ENCODE results near the gene FAM171A2. TPM values are rescaled to one million over a fixed set of nuclear protein-coding genes. Genes with fewer than 3 reads are reported as not detected.

Gene FAM171A2
- polyA plus RNA-seq, 2 of the 4 experiments (the other 2 are of a cell fraction), result 1.8 to 3.9 TPM

GRCh38 chr17:44314031-44314430 is 49.6 kb downstream of the FAM171A2 start:
- Histone ChIP-seq H3K4me1 (peaks cover 7% of the 10 kb centered on the region; the same call in 1 of the 3 replicates), H3K9me3 (no peaks in the 10 kb centered on the region), H3K4me2 (no peak overlapping the region), H3K4me3 (no peak overlapping the region), H3K27ac (no peak overlapping the region)
- 75% methylated on average over 7 of the region's 7 CpGs for whole genome bisulfite sequencing (ENCODE audit: missing lambda C conversion rate)
- ChIA-PET CTCF (interaction anchor here (1.2 to 14.1 kb wide), 4 partner anchors 16 to 104 kb away, joined by 3 to 159 read pairs (median 40); no protein-coding TSS in a partner anchor), POLR2A (interaction anchor here (1.6 to 2.2 kb wide), 2 partner anchors 10 to 92 kb away, joined by 3 to 13 read pairs; no protein-coding TSS in a partner anchor)
- TF ChIP-seq CBX2 (IDR thresholded peaks at IDR 0.05; ENCODE audit: borderline replicate concordance, low read depth) (no peak), RCOR1 (IDR thresholded peaks at IDR 0.05; ENCODE audit: low read depth, low read length) (no peak), EP300 (IDR thresholded peaks at IDR 0.05) (no peak), CHD4 (IDR thresholded peaks at IDR 0.05; ENCODE audit: borderline replicate concordance) (no peak), ESRRA (IDR thresholded peaks at IDR 0.05; ENCODE audit: borderline replicate concordance, low read length) (no peak)
- ATAC-seq (no peak), DNase-seq (ENCODE audit: low read depth in 1 of 2, low spot score in 1 of 2) (no peak), FAIRE-seq (no peak)

- no peak for FAIRE-seq
- POLR2A ChIA-PET, result interaction anchor here (0.8 to 0.9 kb wide), 2 partner anchors 91 to 93 kb away, joined by 3 to 7 read pairs; partner anchors contain the start of gene UBTF
- TF ChIP-seq GATA3 (IDR thresholded peaks at IDR 0.05; ENCODE audit: borderline replicate concordance), result no peak
- TF ChIP-seq FOSL2 (IDR thresholded peaks at IDR 0.05), result no peak
- peak; percentile 69 for TF ChIP-seq FOSL2 (CRISPR knock-in tag; IDR thresholded peaks at IDR 0.05)
- Histone ChIP-seq H3K9me3 (no peaks in the 10 kb centered on the region), H3K4me2 (no peak overlapping the region), H3K4me3 (no peak overlapping the region), H3K4me1 (peaks cover 15% of the 10 kb centered on the region), H3K27ac (no peak overlapping the region)
- CTCF ChIA-PET, result interaction anchor here (0.7 to 4.5 kb wide), 6 partner anchors 11 to 229 kb away, joined by 3 to 31 read pairs (median 4); no protein-coding TSS in a partner anchor
- DNase-seq (ENCODE audit: low read depth in 1 of 2, low spot score in 1 of 2), result no peak
- no peak for ATAC-seq
- 65% methylated on average over 13 of the region's 17 CpGs for WGBS (ENCODE audit: missing lambda C conversion rate)
Measured at GRCh38 chr17:44312396-44313104, 51.1 kb downstream of the FAM171A2 start.

- no peak overlapping the region for H3K27ac ChIP-seq
- 47% methylated on average over 2 of the region's 5 CpGs for WGBS (ENCODE audit: missing lambda C conversion rate)
- ChIA-PET POLR2A (no interaction called here), CTCF (interaction anchor here (0.9 to 4.5 kb wide), 9 partner anchors 9 to 228 kb away, joined by 3 to 31 read pairs (median 6); no protein-coding TSS in a partner anchor)
- H3K4me3 ChIP-seq, result no peak overlapping the region
- no peak overlapping the region for H3K4me2 ChIP-seq
- no peak for ATAC-seq
- FAIRE-seq, result no peak
- peaks cover 18% of the 10 kb centered on the region for H3K4me1 ChIP-seq
- H3K9me3 ChIP-seq, result no peaks in the 10 kb centered on the region
- no peak for TF ChIP-seq EP300 (IDR thresholded peaks at IDR 0.05)
- no peak for TF ChIP-seq ESRRA (IDR thresholded peaks at IDR 0.05; ENCODE audit: borderline replicate concordance, low read length)
- TF ChIP-seq TP53 (CRISPR knock-in tag; IDR thresholded peaks at IDR 0.05), result no peak
- TF ChIP-seq FOSB (CRISPR knock-in tag; IDR thresholded peaks at IDR 0.05), result no peak
- no peak for TF ChIP-seq HEYL (CRISPR knock-in tag; IDR thresholded peaks at IDR 0.05)
- no peak for DNase-seq (ENCODE audit: low read depth in 1 of 2, low spot score in 1 of 2)
Measured at GRCh38 chr17:44311562-44312181, 52.0 kb downstream of the FAM171A2 start.

- ATAC-seq, result no peak
Measured at GRCh38 chr17:44310609-44311376, 52.9 kb downstream of the FAM171A2 start.

More at GRCh38 chr17:44310609-44311376, 52.9 kb downstream of the FAM171A2 start:
- 60% methylated on average over 10 of the region's 10 CpGs for WGBS (ENCODE audit: missing lambda C conversion rate)
- CTCF ChIA-PET, result interaction anchor here (1.0 to 4.5 kb wide), 13 partner anchors 8 to 196 kb away, joined by 3 to 31 read pairs (median 5); partner anchors contain the start of genes SLC25A39 and UBTF
- Histone ChIP-seq H3K9me3 (no peaks in the 10 kb centered on the region), H3K27ac (no peak overlapping the region), H3K4me3 (no peak overlapping the region), H3K4me2 (no peak overlapping the region), H3K4me1 (peaks cover 18% of the 10 kb centered on the region)
- DNase-seq (ENCODE audit: low read depth in 1 of 2, low spot score in 1 of 2) (no peak), FAIRE-seq (no peak)
- TF ChIP-seq MAZ (IDR thresholded peaks at IDR 0.05; ENCODE audit: borderline replicate concordance, low read depth, low read length) (no peak), ZFP36 (IDR thresholded peaks at IDR 0.05; ENCODE audit: borderline replicate concordance, partially characterized antibody) (no peak), KDM1A (IDR thresholded peaks at IDR 0.05; ENCODE audit: low read depth) (no peak), GATA3 (IDR thresholded peaks at IDR 0.05; ENCODE audit: borderline replicate concordance) (no peak), TP53 (CRISPR knock-in tag; IDR thresholded peaks at IDR 0.05) (no peak), HEYL (CRISPR knock-in tag; IDR thresholded peaks at IDR 0.05) (no peak), E2F6 (IDR thresholded peaks at IDR 0.05; ENCODE audit: borderline replicate concordance, low read depth) (no peak), NR3C1 (IDR thresholded peaks at IDR 0.05) (no peak), HDAC2 (IDR thresholded peaks at IDR 0.05) (no peak), MYC (IDR thresholded peaks at IDR 0.05; ENCODE audit: borderline replicate concordance, low read length) (no peak)
- POLR2A ChIA-PET, result no interaction called here
